ENCODE measurements around the gene ALG12. TPM values are rescaled to one million over a fixed set of nuclear protein-coding genes. Genes with fewer than 3 reads are reported as not detected.

ALG12 gene
- total and polyA plus RNA-seq, 2 of the 8 experiments (the other 6 are each of a cell fraction or from before 2014, with no cell fraction given) = 13.4 to 22.5 TPM

- Histone ChIP-seq H3K14ac (ENCODE audit: insufficient read length) (no peak overlapping the region), H4K20me1 (replicated peaks in 1 of 2; ENCODE audit: control insufficient read depth in 1 of 2, insufficient read depth in 2 of 2, low read length in 2 of 2) (peaks cover 16 to 20% of the 10 kb centered on the region in 2 experiments), H3K36me3 (ENCODE audit: control insufficient read depth in 2 of 4, insufficient read depth in 4 of 4, low read length in 3 of 4) (peaks cover 8 to 18% (median 12%) of the 10 kb centered on the region in 4 experiments; a peak in 6 of 8 replicates), H3K23ac (ENCODE audit: insufficient read length) (no peak overlapping the region), H2BK12ac (ENCODE audit: low read depth, low read length) (no peak overlapping the region), H3K23me2 (ENCODE audit: low read depth, low read length) (peaks cover 13% of the 10 kb centered on the region; the same call in 1 of the 2 replicates), H4K5ac (ENCODE audit: insufficient read length, low read depth, low read length) (no peak overlapping the region), H3K18ac (ENCODE audit: extremely low read depth, low read length) (peak overlapping the region; percentile 55), H4K91ac (replicated peaks; ENCODE audit: insufficient read length, low read length) (no peak overlapping the region), H3K79me1 (ENCODE audit: low read depth, low read length) (0 out of 2 replicates have a peak, but pooled peaks cover 2% of the 10 kb centered on the region), H3K27ac (ENCODE audit: low read depth, low read length) (peak overlapping the region; percentile 86; the same call in 1 of the 2 replicates), H2BK5ac (ENCODE audit: low read depth, low read length) (no peak overlapping the region), H2BK20ac (ENCODE audit: low read length) (no peak overlapping the region), H3K4me3 (ENCODE audit: extremely low read depth in 1 of 4, insufficient read depth in 2 of 4, low read depth in 3 of 4, low read length in 4 of 4) (peak overlapping the region; percentile 49 to 79 (median 74)), H3K4ac (replicated peaks; ENCODE audit: insufficient read length, low read depth, low read length) (no peak overlapping the region), H3K9me3 (ENCODE audit: insufficient read depth in 2 of 2, low read depth in 1 of 2, low read length in 1 of 2) (no peaks in the 10 kb centered on the region), H3K27me3 (replicated peaks in 1 of 4; ENCODE audit: control insufficient read depth in 3 of 4, extremely low read depth in 1 of 4, insufficient read depth in 3 of 4, low read length in 3 of 4) (peaks cover 0 to 12% (median 6%) of the 10 kb centered on the region in 4 experiments; a peak in 6 of 7 replicates), H2AFZ (ENCODE audit: low read length) (no peak overlapping the region), H4K8ac (ENCODE audit: extremely low read depth, insufficient read depth, low read length) (peak overlapping the region; percentile 91), H3K56ac (replicated peaks; ENCODE audit: insufficient read length, low read depth, low read length) (no peak overlapping the region), H2BK15ac (ENCODE audit: low read length) (no peak overlapping the region), H3K4me2 (ENCODE audit: insufficient read depth in 1 of 2, low read depth in 2 of 2, low read length in 2 of 2) (peak overlapping the region; percentile 51 to 96), H3K4me1 (replicated peaks in 1 of 4; ENCODE audit: control insufficient read depth in 3 of 4, insufficient read depth in 4 of 4, low read length in 3 of 4) (peaks cover 0 to 22% (median 12%) of the 10 kb centered on the region in 4 experiments; a peak in 5 of 7 replicates), H3K79me2 (ENCODE audit: control insufficient read depth in 1 of 2, insufficient read depth in 2 of 2, low read length in 2 of 2) (peaks cover 0 to 19% of the 10 kb centered on the region in 2 experiments; a peak in 1 of 4 replicates), H3K9ac (replicated peaks in 1 of 4; ENCODE audit: extremely low read depth in 1 of 4, low read depth in 3 of 4, low read length in 3 of 4) (peak overlapping the region in 3 of 4 experiments; percentile 66 to 83 (median 72); a peak in 5 of 7 replicates), H2AK5ac (ENCODE audit: low read depth, low read length) (no peak overlapping the region), H2BK120ac (replicated peaks; ENCODE audit: low read depth, low read length) (no peak overlapping the region)
- TF ChIP-seq RNF2 (IDR thresholded peaks at IDR 0.05; ENCODE audit: borderline replicate concordance, low read depth, low read length, missing control alignments, poor library complexity, severe bottlenecking) (peak; percentile 24), YY1 (IDR thresholded peaks at IDR 0.05; ENCODE audit: low read depth, low read length) (no peak), SP2 (IDR thresholded peaks at IDR 0.05; ENCODE audit: low read length) (no peak), CHD2 (IDR thresholded peaks at IDR 0.05; ENCODE audit: low read length) (no peak), KDM4A (IDR thresholded peaks at IDR 0.05; ENCODE audit: low read depth, low read length, severe bottlenecking) (peak; percentile 24)
- FAIRE-seq = no peak
- DNase-seq (ENCODE audit: low read depth in 1 of 2, low spot score in 2 of 2) = peak in 1 of 2 experiments; percentile 71
- ChIA-PET POLR2A (ENCODE audit: partially characterized antibody) (interaction anchor here (0.9 to 2.6 kb wide), 8 partner anchors 9 to 41 kb away, joined by 3 to 10 read pairs (median 5); no protein-coding TSS in a partner anchor), CTCF (ENCODE audit: partially characterized antibody) (no interaction called here)
- WGBS, 2 experiments (ENCODE audit: extremely low coverage in 1 of 2, insufficient coverage in 1 of 2, insufficient read length in 1 of 2, insufficient replicate concordance in 2 of 2, low coverage in 1 of 2, low lambda C conversion rate in 2 of 2, missing lambda C conversion rate in 1 of 2) = 2% methylated on average over 36 of the region's 84 CpGs; no CpG with 5 or more reads in 1 of the 2 experiments
Measured at GRCh38 chr22:49961005-49961600, 42.9 kb upstream of the ALG12 start.

All from H1 (cell line).